MM.1S (cell line): Measurements from ENCODE around the gene NSD2.

ENCODE experiments used
- CTCF ChIP-seq: fragments of 300-600 bp; sonication (generic); IDR thresholded peaks from 2 replicates; pipeline ENCODE4 v1.5.1; 2016; ENCODE audit warnings: antibody characterized with exemption, low read length, mixed read lengths
- EZH2 ChIP-seq: fragments of 300-600 bp; sonication (generic); optimal IDR thresholded peaks from 2 replicates; pipeline ENCODE3; 2017; ENCODE audit warnings: low read depth, mild to moderate bottlenecking, antibody characterized with exemption, low read length, mixed read lengths
- EZH2phosphoT487 ChIP-seq: fragments of 300-600 bp; sonication (generic); IDR thresholded peaks from 2 replicates; pipeline ENCODE4 v1.6.1; 2018; ENCODE audit warnings: antibody characterized with exemption, low read length

GRCh38 chr4:1922821-1923220 is 51.6 kb downstream of the NSD2 start:
- TF ChIP-seq CTCF: no peak
- no peak for TF ChIP-seq EZH2
- TF ChIP-seq EZH2phosphoT487: no peak
